Measurements from ENCODE around the gene OBSCN.

DNA sequence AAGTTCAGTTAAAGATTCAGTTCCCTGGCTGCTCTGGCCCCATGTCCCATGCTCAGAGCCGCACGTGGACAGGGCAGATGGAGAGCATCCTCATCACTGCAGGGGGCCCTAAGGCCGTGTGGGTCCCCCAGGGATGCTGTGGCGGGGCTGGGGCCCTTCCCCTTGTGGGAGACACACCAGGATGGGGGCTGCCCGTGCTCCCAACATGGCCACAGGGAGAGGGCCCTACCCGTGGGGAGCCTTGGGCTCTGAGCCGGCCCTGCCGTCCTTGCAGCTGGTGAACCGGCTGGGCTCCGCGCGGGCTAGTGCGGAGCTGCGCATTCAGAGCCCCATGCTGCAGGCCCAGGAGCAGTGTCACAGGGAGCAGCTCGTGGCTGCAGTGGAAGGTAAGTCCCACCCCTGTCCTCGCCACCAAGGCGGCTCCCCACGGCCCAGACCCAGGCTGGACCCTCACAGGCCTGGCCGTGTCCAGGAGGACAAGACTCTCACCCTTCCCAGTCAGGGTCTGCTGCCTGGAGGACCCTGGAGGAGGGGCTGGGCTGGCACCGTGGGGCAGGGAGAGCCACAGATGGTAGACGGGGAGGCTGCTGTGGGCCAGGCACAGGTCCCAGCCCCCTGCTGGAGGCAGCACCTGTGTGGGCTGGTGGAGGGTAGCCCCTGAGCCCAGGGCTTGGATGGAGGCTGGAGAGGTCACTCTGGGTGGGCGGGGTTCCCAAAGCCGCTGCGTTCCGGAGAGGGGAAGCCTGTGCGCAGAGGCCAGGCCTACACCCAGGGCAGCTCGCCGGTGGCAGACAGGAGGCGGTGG lies 145.0 kb downstream of the OBSCN start:
- TF ChIP-seq CTCF (IDR thresholded peaks at IDR 0.05; ENCODE audit: low read length) = no peak
- no peak for TF ChIP-seq EZH2 (IDR thresholded peaks at IDR 0.05; ENCODE audit: borderline replicate concordance, low read length)
